GM10248 (cell line): Measurements from ENCODE around the gene OR6Q1.

Experiments
- CTCF ChIA-PET: fragments of 300-600 bp; sonication (Branson Sonifier 250); formaldehyde crosslinking; extraction: SDS; loops from one replicate; lab custom pipeline; 2021; ENCODE audit warnings: antibody characterized with exemption; lab: Yijun Ruan, JAX
- POLR2A ChIA-PET: fragments of 350-650 bp; sonication (Branson Sonifier 250); formaldehyde crosslinking; extraction: SDS; loops from one replicate; lab custom pipeline; 2020; ENCODE audit warnings: antibody characterized with exemption; lab: Yijun Ruan, JAX
- DNase-seq: peaks from one replicate; pipeline ENCODE4 v3.0.0; 2012; ENCODE audit errors: extremely low spot score
- TF ChIP-seq, protein P1 (sequence below): IDR thresholded peaks from 2 replicates; pipeline ENCODE4 v1.5.1; 2012; ENCODE audit warnings: mild to moderate bottlenecking, low read depth; ENCODE audit errors: extremely low read depth, missing control alignments, control extremely low read depth

The OR6Q1 gene

DNA sequence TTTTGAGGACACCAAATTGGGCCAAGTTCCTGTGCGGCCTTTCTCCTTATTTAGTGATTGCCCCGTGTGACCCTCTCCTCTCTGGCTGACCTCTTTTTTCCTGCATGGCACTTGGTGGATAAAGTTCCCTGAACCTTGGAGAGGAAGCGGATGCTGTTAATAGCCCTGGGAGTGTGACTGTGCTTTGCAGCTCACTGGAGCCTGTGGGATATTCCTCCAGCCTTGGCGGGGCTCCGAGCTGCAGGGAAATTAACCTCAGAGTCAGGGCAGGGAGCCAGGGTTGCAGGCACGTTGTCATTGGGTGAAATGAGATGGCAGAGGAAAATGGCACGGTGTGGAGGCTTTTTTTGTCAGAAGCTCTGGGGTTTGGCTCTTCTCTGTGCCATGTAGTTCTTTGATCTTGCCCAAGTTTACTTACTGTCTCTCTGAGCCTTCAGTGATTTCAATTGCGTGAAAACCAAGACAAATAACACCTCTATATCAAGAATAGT lies 6.1 kb upstream of the OR6Q1 start:
- ChIA-PET POLR2A (no interaction called here), CTCF (no interaction called here)
- no peak for DNase-seq
- TF ChIP-seq, protein P1, sequence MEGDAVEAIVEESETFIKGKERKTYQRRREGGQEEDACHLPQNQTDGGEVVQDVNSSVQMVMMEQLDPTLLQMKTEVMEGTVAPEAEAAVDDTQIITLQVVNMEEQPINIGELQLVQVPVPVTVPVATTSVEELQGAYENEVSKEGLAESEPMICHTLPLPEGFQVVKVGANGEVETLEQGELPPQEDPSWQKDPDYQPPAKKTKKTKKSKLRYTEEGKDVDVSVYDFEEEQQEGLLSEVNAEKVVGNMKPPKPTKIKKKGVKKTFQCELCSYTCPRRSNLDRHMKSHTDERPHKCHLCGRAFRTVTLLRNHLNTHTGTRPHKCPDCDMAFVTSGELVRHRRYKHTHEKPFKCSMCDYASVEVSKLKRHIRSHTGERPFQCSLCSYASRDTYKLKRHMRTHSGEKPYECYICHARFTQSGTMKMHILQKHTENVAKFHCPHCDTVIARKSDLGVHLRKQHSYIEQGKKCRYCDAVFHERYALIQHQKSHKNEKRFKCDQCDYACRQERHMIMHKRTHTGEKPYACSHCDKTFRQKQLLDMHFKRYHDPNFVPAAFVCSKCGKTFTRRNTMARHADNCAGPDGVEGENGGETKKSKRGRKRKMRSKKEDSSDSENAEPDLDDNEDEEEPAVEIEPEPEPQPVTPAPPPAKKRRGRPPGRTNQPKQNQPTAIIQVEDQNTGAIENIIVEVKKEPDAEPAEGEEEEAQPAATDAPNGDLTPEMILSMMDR, result no peak

DNA sequence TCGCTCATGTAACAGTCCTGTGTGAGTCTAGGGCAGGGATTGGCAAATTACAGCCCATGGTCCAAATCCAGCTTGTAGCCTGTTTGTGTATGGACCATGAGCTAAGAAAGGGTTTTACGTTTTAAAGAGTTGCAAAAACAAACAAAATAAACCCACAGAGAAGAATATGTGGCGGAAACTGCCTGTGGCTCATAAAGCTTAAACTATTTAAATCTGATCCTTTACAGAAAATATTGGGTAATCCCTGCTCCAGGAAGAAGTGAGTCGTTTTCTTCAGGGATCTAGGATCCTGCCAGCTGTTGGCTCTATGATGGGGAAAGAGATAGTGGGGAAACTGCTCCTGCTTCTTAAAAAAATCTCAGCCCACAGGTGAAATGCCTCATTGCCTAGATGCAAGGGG lies 3.4 kb upstream of the OR6Q1 start:
- TF ChIP-seq, protein P1, result no peak
- ChIA-PET POLR2A (no interaction called here), CTCF (no interaction called here)

DNA sequence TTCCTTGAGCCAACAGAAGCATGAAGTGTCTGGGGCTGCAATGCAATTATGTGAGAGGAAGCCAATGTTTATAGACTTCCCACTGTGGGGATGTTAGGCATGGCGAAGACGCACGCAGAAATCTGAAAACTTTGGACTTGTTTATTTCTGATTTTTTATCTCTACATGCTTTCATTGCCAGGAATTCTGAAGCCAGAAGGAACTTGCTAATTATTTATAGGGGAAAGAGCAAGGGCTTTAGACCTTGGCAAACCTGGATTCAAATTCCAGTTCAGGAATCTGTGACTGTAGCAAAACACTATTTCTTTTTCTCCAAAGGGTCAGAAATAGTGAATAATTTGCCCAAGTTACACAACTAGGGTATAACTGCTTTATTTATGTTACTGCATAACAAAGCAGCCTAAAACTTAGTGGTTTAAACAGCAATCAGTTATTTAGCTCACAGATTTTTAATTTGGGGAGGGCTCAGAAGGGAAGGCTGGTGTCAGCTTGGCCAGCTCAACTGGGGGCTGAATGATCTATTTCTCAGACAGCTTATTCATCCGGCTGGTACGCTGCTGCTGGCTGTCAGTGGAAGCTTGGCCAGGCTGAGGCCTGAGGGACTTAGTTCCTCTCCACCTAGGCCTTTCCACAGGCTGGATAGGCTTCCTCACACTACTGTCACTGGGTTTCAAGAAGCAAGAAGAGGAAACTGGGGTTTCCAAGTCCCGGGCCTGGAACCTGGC lies 1.9 kb upstream of the OR6Q1 start:
- POLR2A ChIA-PET, result no interaction called here
- TF ChIP-seq, protein P1, result no peak
- CTCF ChIA-PET, result no interaction called here
- no peak for DNase-seq

More for the DNA sequence above, 3.4 kb upstream of the OR6Q1 start:
- DNase-seq, result no peak

DNA sequence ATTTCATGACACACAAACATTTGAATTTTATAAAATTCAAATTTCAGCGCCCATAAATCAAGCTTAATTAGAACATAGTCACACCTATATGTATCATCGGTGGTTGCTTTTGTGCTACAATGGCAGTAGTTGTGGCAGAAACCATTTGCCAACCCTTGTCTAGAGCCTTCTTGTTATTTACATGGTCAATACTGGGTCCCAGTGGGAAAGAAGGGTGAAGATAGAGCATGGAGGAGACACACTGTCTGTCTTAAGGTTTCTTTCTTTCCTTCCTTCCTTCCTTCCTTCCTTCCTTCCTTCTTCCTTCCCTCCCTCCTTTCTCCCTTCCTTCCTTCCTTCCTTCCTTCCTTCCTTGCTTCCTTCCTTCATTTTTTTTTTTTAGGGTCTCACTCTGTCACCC lies 3.7 kb downstream of the OR6Q1 start:
- TF ChIP-seq, protein P1, result no peak
- DNase-seq, result no peak
- ChIA-PET CTCF (no interaction called here), POLR2A (no interaction called here)

DNA sequence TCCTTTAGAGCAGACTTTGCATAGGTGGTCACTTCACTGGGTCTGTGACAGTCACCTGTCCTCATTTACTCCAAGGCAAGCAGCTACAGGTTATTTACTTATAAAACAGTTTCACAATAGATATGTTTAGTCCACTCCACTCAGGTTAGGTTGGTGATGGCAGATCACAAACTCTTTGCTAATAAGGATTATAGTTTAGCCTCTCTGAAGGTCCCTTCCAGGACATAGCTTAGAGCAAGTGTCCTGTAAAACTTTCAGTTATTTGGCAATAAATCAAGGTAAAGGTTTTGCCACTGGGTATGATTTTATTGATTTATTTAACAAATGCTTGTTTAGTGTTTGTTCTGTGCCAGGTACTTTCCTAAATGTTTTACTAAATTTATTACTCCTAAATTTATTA lies 8.8 kb downstream of the OR6Q1 start:
- DNase-seq, result no peak
- ChIA-PET POLR2A (no interaction called here), CTCF (interaction anchor here (1.4 kb wide), 1 partner anchor 21 kb away, joined by 3 read pairs; no protein-coding TSS in a partner anchor)
- TF ChIP-seq, protein P1, result no peak

DNA sequence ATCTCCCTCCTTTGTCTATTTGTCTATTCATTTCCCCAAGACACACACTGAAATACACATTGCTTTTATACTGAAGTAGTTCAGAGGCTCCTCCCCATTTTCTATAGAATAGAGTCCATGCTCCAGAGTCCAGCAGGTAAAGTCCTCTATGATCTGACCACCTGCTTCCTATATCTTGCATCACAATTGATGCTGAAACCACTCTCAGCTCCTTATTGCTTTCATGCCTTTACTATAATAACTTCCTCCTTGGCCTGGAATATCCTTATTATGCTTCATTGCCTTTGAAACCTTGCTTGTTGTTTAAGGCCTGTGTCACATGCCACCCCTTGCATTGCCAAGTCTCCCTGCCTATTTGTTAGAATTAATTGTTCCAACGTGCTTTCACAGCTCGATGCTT lies 12.6 kb downstream of the OR6Q1 start:
- CTCF ChIA-PET, result no interaction called here
- POLR2A ChIA-PET, result no interaction called here
- DNase-seq, result no peak
- TF ChIP-seq, protein P1, result no peak
